Activated T-cell treated with anti-CD3 and anti-CD28 coated beads for 4 hours (primary cell): Measurements from ENCODE around the gene TRMT61B.

Experiments used
- DNase-seq: peaks from one replicate; pipeline ENCODE4 v3.0.0-alpha.2; 2020

Gene TRMT61B

DNA sequence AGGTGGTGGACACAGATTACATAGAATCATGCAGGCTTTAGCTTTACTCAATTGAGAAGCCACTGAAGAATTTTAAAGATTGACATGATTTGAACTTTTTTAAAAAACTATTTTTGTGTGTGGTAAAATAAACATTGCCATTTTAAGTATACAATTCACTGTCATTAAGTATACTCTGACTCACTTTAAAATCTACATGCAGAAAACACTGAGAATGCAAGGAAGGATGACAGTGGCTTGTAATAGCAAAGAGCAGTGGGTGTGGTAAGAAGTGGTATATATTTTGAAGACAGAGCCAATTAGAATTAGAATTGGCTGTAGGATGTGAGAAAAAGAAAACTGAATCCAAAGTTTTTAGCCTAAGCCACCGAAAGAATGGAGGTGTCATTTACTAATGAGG is 14.9 kb downstream of the TRMT61B start:
- no peak for DNase-seq

DNA sequence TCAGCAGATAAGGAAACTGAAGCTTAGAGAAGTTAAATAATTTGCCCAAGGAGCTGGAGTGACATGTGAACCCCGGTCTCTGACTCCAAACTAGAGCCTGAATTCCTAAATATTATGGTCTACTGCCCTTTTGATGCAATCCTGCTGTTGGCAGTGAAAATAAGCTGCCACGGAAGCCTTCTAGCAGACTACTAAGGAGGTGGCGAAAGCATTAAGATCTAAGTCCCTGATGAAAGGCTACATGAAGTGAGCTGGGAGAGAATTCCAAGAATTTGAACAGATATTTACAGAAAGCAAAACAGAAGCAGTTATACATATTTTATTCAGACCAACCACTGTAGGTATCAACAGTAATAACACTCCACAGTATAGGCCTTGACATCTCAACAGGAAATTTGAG is 28.1 kb downstream of the TRMT61B start:
- no peak for DNase-seq

DNA sequence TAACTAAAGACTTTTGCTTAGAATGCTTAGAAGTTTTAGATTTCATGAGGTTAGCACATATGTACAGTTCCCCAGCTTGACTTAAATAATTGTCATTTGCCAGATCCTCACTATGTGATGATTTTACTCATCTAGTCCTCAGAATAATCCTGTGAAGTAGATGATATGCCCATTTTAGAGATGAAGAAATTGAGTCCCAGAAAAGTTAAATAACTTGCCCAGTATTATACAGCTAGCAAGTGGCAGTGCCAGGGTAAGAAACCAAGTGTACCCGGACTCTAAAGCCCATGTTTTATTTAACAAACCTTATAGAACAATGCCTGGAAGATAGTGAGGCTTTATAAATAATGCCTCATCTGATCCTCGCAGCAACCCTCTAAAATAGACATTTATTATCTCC is 31.1 kb downstream of the TRMT61B start:
- no peak for DNase-seq

DNA sequence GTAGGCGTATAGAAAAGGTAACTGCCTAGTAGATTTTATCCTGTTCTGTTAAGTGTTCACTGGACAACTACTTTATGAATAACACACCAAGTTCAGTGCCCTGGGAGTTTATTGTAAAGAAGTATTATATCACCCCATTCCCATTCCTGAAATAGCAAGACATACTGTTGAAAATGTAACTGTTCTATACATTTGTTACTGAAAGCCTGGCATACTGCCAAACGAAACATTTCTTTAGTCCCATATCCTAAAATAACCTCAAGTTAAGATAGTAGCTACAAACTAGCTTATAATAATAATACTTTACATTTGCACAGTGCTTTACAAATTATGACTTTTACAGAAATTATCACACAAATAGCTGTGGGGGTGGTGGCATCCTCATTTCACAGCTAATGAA is 34.3 kb downstream of the TRMT61B start:
- no peak for DNase-seq

DNA sequence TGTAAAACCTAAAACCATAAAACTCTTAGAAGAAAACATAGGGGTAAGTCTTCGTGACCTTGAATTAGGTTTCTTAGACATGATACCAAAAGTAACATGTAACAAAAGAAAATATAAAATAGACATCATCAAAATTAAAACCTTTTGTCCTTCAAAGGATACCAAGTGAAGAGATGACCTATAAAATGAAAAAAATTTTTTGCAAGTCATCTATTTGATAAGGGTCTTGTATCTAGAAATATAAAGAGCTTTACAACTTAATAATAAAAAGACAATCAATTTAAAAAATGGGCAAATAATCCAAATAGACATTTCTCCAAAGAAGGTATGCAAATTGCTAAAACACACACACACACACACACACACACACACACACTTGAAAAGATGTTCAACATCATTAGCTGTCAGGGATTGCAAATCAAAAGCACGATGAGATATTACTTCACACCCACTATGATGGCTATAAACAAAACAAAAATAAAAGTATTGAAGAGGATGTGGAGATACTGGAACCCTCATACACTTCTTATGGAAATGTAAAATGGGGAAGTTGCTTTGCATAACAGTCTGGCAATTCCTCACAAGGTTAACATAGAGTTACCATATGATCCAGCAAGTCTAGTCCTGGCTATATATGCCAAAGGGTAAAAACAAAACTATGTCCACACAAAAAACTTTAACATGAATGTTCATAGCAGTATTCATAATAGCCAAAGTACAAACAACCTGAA is 36.2 kb downstream of the TRMT61B start:
- no peak for DNase-seq

DNA sequence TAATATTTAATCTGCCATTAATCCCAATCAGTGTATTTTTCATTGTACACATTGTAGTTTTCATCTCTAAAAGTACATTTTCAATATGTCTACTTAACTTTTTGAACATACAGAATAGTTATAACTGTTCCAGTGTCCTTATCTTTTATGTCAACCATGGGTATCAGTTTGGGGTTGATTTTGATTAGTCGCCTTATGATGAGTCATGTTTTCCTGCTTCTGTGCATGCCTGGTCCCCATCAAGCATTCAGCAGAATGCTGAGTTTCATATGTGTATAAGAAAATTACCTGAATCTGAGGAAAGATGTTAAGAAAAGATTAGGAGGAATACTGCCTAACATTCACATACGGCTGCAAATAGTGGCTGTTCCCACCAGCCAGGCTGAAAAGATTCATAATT is 41.7 kb downstream of the TRMT61B start:
- no peak for DNase-seq

DNA sequence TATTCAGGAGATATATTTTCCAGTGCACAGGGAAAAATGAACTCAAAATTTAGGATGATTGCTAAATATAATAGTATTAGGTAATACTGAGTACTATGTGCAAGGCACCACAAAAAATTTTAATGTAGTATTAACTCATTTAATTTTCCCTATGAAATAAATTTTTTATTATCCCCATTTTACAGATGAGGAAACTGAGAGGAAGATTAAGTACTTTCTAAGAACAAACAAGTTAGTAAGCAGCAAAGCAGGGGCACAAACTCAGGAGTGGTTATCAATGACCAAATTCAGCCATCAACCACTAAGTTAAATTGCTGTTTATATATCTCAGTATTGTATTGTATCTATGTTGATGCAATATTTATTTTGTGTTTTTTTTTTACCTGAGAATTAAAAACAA is 45.2 kb downstream of the TRMT61B start:
- no peak for DNase-seq

DNA sequence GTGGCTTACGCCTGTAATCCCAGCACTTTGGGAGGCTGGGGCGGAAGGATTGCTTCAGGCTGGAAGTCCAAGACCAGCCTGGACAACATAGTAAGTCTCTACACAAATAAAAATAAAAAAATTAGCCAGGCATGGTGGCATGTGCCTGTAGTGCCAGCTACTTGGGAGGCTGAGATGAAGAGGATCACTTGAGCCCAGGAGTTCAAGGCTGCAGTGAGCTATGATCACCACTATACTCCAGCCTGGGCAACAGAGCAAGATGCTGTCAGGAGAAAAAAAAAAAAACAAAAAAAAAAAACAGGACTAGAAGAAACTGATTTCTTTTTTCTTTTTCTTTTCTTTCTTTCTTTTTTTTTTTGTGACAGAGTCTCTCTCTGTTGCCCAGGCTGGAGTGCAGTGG is 45.9 kb downstream of the TRMT61B start:
- no peak for DNase-seq

DNA sequence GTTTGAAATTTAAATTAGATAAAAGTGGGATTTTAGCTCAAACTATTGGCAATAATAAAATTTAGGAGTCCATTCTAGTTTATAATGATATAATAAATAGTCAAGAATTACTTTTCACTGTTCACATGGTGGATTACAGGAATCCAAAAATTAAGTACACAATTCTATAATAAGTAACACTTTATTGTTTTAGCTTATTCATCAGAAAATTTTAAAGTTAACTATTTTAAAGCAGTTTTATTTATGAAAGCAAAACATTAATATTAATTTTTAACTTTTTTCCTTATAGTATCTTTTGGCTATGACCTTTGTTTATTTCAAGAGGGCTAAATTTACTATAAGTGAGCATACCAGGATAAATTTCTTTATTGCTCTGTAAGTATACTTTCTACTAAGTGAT is 48.1 kb downstream of the TRMT61B start:
- DNase-seq = no peak

DNA sequence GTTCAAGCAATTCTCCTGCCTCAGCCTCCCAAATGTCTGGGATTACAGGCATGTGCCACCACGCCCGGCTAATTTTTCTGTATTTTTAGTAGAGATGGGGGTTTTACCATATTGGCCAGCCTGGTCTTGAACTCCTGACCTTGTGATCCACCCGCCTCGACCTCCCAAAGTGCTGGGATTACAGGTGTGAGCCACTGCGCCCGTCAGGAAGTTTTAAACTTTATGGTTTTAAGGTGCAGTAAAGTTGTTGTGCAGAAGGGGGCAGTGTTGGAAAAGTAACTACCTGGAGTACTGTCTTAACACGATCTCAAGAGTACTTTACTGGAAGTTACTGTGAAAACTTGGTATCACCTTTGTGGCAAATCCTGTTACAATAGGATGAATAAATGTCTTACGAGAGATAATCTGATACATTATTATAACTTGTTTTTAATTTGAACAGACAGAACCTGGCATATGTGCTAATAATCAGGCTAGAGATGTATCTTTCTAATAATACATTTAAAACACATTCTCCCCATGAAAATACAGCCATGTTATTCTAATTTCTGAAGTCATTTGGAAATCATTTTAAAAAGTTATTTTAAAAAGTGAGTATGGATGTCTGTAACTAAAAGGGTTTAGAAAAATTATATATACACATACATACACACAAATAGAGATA is 48.7 kb downstream of the TRMT61B start:
- DNase-seq = peak; percentile 65

DNA sequence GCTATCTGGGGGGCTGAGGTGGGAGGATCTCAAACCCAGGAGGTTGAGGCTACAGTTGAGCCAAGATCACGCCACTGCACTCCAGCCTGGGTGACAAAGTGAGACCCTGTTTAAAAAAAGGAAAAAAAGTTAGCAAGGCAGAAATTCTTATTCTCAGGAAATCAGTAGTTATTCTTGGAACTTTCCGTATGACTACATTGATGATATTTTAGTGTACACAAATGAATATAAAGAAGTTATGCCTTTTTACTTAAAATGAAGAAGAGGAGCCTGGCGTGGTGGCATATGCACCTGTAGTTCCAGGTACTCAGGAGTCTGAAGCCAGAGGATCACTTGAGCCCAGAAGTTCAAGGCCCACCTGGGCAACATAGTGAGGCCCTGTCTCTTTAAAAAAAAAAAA is 52.1 kb downstream of the TRMT61B start:
- no peak for DNase-seq

DNA sequence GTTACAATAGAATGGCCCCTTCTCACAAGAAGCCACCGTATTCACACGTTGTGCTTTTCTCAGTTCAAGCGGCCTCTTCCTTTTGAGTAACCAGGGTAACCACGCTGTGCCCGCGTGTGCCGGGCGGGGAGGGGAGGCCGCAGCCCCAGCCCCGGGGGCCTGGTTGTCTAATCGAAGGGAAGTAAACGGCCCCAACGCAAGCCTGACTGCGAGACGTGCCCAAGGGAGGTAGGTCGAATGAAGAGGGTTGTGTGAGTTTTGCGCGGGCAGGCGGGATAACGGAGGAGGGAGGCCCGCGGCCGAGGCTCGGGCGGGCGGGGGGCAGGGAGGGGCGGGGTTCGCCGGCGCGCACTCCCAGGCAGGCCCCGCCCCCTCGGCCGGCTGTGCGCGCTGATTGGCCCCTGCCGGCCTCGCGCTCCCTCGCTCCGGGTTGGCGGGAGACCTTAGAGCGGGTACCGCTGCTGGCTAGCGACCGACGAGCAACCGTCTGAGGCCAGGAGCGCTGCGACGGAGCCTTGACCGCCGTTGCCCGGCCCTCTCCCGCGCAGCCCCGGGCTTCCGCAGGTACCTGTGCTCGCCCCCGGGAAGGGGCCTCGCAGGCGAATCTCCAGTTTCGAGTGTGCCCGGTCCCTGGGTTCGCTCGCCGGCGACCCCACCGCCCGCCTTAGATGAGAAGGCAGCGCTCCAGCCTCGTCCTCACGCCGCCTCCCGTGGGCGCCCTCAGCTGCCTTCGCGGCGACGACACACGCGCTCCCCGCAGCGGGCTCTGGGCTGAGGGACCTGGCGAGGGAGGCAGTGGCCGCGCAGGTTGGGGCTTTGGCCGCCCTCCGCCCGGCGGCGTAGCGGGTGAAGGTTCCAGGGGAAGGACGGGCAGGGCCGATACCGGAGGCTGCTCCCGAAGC is 59.5 kb downstream of the TRMT61B start, which contains the start of gene SPDYA:
TSS of gene SPDYA (plus strand) at position 451 of the 902 bp plus-strand sequence. CDS start 5,181 bp downstream, outside the sequence.
- DNase-seq = peak; percentile 71

DNA sequence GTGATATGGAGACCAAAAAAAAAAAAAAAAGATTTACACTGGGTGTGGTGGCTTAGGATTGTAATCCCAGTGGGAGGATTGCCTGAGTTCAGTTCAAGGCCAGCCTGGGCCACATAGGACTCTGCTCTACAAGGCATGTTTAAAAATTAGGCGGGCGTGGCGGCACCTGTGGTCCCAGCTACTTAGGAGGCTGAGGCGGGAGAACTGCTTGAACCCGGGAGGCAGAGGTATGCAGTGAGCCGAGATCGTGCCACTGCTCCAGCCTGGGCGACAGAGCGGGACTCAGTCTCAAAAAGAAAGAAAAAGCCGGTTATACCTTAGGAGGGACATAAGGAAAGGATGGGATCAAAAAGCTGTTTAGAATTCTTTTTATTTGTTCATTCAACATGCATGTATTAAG is 60.2 kb downstream of the TRMT61B start:
- DNase-seq = no peak

DNA sequence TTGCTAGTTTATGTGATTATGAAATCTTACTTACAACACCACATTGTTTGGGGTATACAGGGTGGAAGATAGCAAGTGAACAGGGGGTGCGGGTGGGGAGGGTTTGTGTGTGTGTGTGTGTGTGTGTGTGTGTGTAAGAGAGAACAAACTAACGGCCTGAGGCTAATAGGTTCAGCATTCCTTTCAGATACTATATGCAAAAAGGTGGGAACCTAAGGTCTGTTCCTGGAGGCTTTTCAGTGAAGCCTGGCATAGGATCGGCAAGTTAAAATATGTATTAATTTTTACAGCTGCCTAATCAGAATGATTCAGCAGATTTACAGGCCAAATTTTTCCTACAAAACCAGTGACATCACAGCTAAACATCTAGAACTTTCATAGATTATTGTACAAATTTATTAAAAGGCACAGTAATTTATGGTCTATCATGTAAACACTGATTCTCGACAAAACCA is 67.1 kb downstream of the TRMT61B start:
- no peak for DNase-seq

DNA sequence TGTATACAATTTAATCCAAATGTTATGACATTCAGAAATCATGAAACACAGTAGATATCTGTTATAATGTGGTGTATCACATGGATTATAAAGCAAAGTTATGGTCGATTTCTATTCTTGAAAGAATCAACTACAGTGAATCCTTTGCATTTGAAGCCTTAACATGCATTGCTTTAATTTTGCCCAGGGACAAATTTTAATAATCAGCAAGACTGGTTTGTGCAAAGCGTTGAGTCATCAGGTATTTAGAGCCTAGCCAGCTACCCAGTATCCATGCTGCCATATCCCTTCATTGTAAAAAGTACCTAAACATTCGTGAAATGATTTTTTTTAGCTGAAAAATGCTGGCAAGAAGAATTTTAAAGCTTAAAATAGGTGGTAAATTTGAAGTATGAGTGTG is 68.4 kb downstream of the TRMT61B start:
- DNase-seq = no peak
